ENCODE data around the gene GRAMD4. TPM values are rescaled to one million over a fixed set of nuclear protein-coding genes. Genes with fewer than 3 reads are reported as not detected.

Gene GRAMD4
- polyA plus RNA-seq, 1 of the 3 experiments (the other 2 are of a cell fraction): 15.5 TPM

DNA sequence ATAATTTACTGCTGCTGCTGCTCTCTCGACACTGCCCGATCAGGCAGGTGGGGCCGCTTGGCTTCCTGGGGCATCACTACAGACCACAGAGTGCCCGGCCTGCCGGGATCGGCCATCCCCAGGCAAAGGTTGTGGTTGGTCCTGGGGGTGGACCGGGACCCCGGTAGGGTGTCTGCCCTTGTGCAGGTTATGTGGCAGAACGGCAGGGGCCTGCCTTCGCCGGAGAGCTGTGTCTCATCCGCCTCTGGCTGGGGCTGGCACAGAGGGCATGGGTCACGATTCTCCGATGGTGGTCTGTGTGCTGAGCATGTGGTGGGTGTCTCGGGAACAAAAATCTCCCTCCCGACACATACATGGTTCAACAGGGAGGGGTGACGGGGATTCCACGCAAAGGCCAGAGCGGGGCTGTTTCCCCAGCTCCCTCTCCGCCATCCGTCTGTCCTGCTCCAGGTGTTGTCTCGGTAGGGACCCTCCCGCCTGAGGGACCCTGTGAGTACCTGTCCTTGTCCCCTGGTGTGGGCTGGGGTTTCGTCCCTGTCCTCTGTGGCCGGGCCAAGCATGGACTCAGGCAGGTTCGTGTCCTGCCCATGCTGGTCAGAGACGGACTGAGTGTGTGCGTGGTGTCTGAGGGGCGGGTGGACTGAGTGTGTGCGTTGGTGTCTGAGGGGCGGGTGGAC is 7.8 kb downstream of the GRAMD4 start:
- H4K20me1 ChIP-seq (ENCODE audit: insufficient read depth): no peaks in the 10 kb centered on the region
- H3K27me3 ChIP-seq (ENCODE audit: insufficient read depth): no peaks in the 10 kb centered on the region
- H3K27ac ChIP-seq (ENCODE audit: low read depth in 2 of 2, low read length in 1 of 2): no peak overlapping the region
- no peaks in the 10 kb centered on the region; a peak in 1 of 4 replicates for H3K4me1 ChIP-seq (ENCODE audit: control insufficient read depth in 1 of 2, insufficient read depth in 2 of 2, low read depth in 1 of 2, low read length in 1 of 2)
- POLR2A ChIA-PET: interaction anchor here (0.7 kb wide), 1 partner anchor 119 kb away, joined by 3 read pairs; no protein-coding TSS in a partner anchor
- no peak overlapping the region for H3K9ac ChIP-seq
- CTCF ChIA-PET: no interaction called here
- TF ChIP-seq FOXJ3 (CRISPR knock-in tag; IDR thresholded peaks at IDR 0.05) (no peak), RFX5 (IDR thresholded peaks at IDR 0.05; ENCODE audit: low read length) (no peak), SMC3 (IDR thresholded peaks at IDR 0.05; ENCODE audit: low read depth, low read length) (no peak)
- TF ChIP-seq, protein P1, sequence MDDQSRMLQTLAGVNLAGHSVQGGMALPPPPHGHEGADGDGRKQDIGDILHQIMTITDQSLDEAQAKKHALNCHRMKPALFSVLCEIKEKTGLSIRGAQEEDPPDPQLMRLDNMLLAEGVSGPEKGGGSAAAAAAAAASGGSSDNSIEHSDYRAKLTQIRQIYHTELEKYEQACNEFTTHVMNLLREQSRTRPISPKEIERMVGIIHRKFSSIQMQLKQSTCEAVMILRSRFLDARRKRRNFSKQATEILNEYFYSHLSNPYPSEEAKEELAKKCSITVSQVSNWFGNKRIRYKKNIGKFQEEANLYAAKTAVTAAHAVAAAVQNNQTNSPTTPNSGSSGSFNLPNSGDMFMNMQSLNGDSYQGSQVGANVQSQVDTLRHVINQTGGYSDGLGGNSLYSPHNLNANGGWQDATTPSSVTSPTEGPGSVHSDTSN (IDR thresholded peaks at IDR 0.05): no peak
- no peak overlapping the region for H2AFZ ChIP-seq (ENCODE audit: low read depth)
- H3K36me3 ChIP-seq (replicated peaks in 1 of 2; ENCODE audit: control insufficient read depth in 1 of 2, insufficient read depth in 2 of 2, low read length in 1 of 2): no peaks in the 10 kb centered on the region
- H3K9me2 ChIP-seq: no peaks in the 10 kb centered on the region
- no peak for DNase-seq
- H3K4me3 ChIP-seq (ENCODE audit: low read depth in 2 of 2, low read length in 1 of 2): no peak overlapping the region
- H3K4me2 ChIP-seq: no peak overlapping the region
- H3F3A ChIP-seq (replicated peaks; ENCODE audit: insufficient read depth): no peaks in the 10 kb centered on the region
- no peaks in the 10 kb centered on the region for H3K9me3 ChIP-seq
- 95% methylated on average over 23 of the region's 31 CpGs for WGBS (ENCODE audit: low lambda C conversion rate)
- H3K79me2 ChIP-seq (ENCODE audit: insufficient read depth): no peaks in the 10 kb centered on the region

DNA sequence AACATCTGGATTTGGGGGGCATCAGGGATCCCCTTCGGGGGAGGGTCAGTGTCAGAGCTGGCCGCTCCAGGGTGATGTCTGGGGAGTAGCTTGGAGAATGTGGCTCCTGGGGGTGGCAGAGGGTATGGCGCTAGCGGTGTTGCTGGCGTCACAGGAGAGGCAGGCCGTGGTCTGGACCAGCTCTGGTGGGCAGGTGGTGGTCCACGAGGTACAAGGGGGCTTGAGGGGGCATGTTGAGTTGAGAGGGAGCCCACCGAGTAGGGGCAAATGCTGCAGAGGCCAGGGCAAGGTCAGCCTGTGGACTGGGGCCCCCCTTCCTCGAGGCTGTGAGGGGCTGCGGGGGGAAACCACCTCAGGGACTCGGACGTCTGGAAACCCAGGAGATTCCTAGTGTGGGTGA is 8.6 kb downstream of the GRAMD4 start:
- H3K4me2 ChIP-seq: no peak overlapping the region
- H2AFZ ChIP-seq (ENCODE audit: low read depth): no peak overlapping the region
- no peak for TF ChIP-seq YY1 (IDR thresholded peaks at IDR 0.05; ENCODE audit: low read depth)
- TF ChIP-seq, protein P2, sequence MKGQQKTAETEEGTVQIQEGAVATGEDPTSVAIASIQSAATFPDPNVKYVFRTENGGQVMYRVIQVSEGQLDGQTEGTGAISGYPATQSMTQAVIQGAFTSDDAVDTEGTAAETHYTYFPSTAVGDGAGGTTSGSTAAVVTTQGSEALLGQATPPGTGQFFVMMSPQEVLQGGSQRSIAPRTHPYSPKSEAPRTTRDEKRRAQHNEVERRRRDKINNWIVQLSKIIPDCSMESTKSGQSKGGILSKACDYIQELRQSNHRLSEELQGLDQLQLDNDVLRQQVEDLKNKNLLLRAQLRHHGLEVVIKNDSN (IDR thresholded peaks at IDR 0.05; ENCODE audit: borderline replicate concordance, low read depth): no peak
- no peak for TF ChIP-seq TCF12 (IDR thresholded peaks at IDR 0.05)
- TF ChIP-seq TEAD4 (IDR thresholded peaks at IDR 0.05; ENCODE audit: borderline replicate concordance, insufficient read depth): no peak
- no peak for TF ChIP-seq MEF2A (IDR thresholded peaks at IDR 0.05; ENCODE audit: borderline replicate concordance, low read depth)
- TF ChIP-seq, protein P3, sequence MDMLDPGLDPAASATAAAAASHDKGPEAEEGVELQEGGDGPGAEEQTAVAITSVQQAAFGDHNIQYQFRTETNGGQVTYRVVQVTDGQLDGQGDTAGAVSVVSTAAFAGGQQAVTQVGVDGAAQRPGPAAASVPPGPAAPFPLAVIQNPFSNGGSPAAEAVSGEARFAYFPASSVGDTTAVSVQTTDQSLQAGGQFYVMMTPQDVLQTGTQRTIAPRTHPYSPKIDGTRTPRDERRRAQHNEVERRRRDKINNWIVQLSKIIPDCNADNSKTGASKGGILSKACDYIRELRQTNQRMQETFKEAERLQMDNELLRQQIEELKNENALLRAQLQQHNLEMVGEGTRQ (IDR thresholded peaks at IDR 0.05; ENCODE audit: borderline replicate concordance, low read depth, low read length): no peak
- no peak for TF ChIP-seq RXRA (IDR thresholded peaks at IDR 0.05; ENCODE audit: borderline replicate concordance, low read depth)
- TF ChIP-seq NFIC (IDR thresholded peaks at IDR 0.05; ENCODE audit: borderline replicate concordance): no peak
- TF ChIP-seq, protein P4, sequence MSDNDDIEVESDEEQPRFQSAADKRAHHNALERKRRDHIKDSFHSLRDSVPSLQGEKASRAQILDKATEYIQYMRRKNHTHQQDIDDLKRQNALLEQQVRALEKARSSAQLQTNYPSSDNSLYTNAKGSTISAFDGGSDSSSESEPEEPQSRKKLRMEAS (IDR thresholded peaks at IDR 0.05; ENCODE audit: low read depth): no peak
- TF ChIP-seq EZH2phosphoT487 (IDR thresholded peaks at IDR 0.05; ENCODE audit: borderline replicate concordance, low read depth): no peak
- TF ChIP-seq FOXJ3 (CRISPR knock-in tag; IDR thresholded peaks at IDR 0.05): no peak
- TF ChIP-seq GABPA (IDR thresholded peaks at IDR 0.05; ENCODE audit: low read depth): no peak
- H3K9me2 ChIP-seq: no peaks in the 10 kb centered on the region
- H3K4me3 ChIP-seq (ENCODE audit: low read depth in 2 of 2, low read length in 1 of 2): no peak overlapping the region
- H3K27ac ChIP-seq (ENCODE audit: low read depth in 2 of 2, low read length in 1 of 2): no peak overlapping the region
- H3F3A ChIP-seq (replicated peaks; ENCODE audit: insufficient read depth): no peaks in the 10 kb centered on the region
- no peaks in the 10 kb centered on the region for H3K27me3 ChIP-seq (ENCODE audit: insufficient read depth)
- no peaks in the 10 kb centered on the region for H3K36me3 ChIP-seq (replicated peaks in 1 of 2; ENCODE audit: control insufficient read depth in 1 of 2, insufficient read depth in 2 of 2, low read length in 1 of 2)
- ChIA-PET POLR2A (no interaction called here), CTCF (no interaction called here)
- 91% methylated on average over 10 of the region's 12 CpGs for WGBS (ENCODE audit: low lambda C conversion rate)
- H3K4me1 ChIP-seq (ENCODE audit: control insufficient read depth in 1 of 2, insufficient read depth in 2 of 2, low read depth in 1 of 2, low read length in 1 of 2): no peaks in the 10 kb centered on the region; a peak in 1 of 4 replicates
- H3K9me3 ChIP-seq: no peaks in the 10 kb centered on the region
- H3K79me2 ChIP-seq (ENCODE audit: insufficient read depth): no peaks in the 10 kb centered on the region
- no peak overlapping the region for H3K9ac ChIP-seq
- no peaks in the 10 kb centered on the region for H4K20me1 ChIP-seq (ENCODE audit: insufficient read depth)
- DNase-seq: no peak

Data from SK-N-SH (cell line).